Neural cell (in vitro differentiated cells): ENCODE data around the gene SQSTM1. TPM values are rescaled to one million over a fixed set of nuclear protein-coding genes. Genes with fewer than 3 reads are reported as not detected.

ENCODE experiments used
- H2AFZ ChIP-seq: fragments of 200-600, 300-800 bp; sonication (generic), shearing (Covaris generic); 2 replicates; pipeline ENCODE4 v1.6.0; 2014; ENCODE audit warnings: low read depth, mild to moderate bottlenecking, antibody characterized with exemption, low read length, moderate library complexity
- H3F3A ChIP-seq: fragments of 200-600 bp; shearing (Covaris generic); 2 replicates; pipeline ENCODE4 v1.6.1; 2016; ENCODE audit warnings: mild to moderate bottlenecking, moderate library complexity, mixed read lengths, antibody characterized with exemption, low read length; ENCODE audit not compliant: insufficient read depth, poor library complexity, severe bottlenecking
- H3K27ac ChIP-seq: fragments of 200-600, 300-800 bp; sonication (generic), shearing (Covaris generic); 2 replicates; pipeline ENCODE4 v1.5.1; 2014; ENCODE audit warnings: mild to moderate bottlenecking, low read length, moderate library complexity
- H3K27me3 ChIP-seq: fragments of 300-800, 200-600 bp; sonication (generic), shearing (Covaris generic); 2 replicates; pipeline ENCODE4 v1.6.0; 2014; ENCODE audit warnings: mild to moderate bottlenecking, low read depth, low read length, moderate library complexity; ENCODE audit not compliant: insufficient read depth
- H3K36me3 ChIP-seq: fragments of 300-800, 200-600 bp; sonication (generic), shearing (Covaris generic); 2 replicates; pipeline ENCODE4 v1.5.1; 2014; ENCODE audit warnings: mild to moderate bottlenecking, antibody characterized with exemption, low read length, moderate library complexity; ENCODE audit not compliant: insufficient read depth
- H3K4me2 ChIP-seq: fragments of 300-800, 200-600 bp; sonication (generic), shearing (Covaris generic); 2 replicates; pipeline ENCODE4 v1.6.0; 2014; ENCODE audit warnings: mild to moderate bottlenecking, low read length
- H3K4me3 ChIP-seq: fragments of 300-800, 200-600 bp; sonication (generic), shearing (Covaris generic); 2 replicates; pipeline ENCODE4 v1.5.1; 2014; ENCODE audit warnings: mild to moderate bottlenecking, low read length, moderate library complexity
- H3K79me2 ChIP-seq: fragments of 200-600 bp; shearing (Covaris generic); replicated peaks from 2 replicates; pipeline ENCODE4 v1.6.0; 2014; ENCODE audit warnings: mild to moderate bottlenecking, low read length, moderate library complexity; ENCODE audit not compliant: insufficient read depth
- H3K9ac ChIP-seq: fragments of 300-800, 200-600 bp; sonication (generic), shearing (Covaris generic); 2 replicates; pipeline ENCODE4 v1.6.1; 2016; ENCODE audit warnings: mild to moderate bottlenecking, low read length, mixed read lengths
- H3K9me2 ChIP-seq: fragments of 200-600 bp; shearing (Covaris generic); 2 replicates; pipeline ENCODE4 v1.6.1; 2016; ENCODE audit warnings: mild to moderate bottlenecking, low read length, mixed read lengths; ENCODE audit not compliant: insufficient read depth
- H3K9me3 ChIP-seq: fragments of 200-600, 300-800 bp; sonication (generic), shearing (Covaris generic); 2 replicates; pipeline ENCODE4 v1.6.1; 2016; ENCODE audit warnings: mild to moderate bottlenecking, mixed run types, low read length, moderate library complexity, mixed read lengths
- H4K20me1 ChIP-seq: fragments of 200-600 bp; shearing (Covaris generic); 2 replicates; pipeline ENCODE4 v1.6.1; 2016; ENCODE audit warnings: mild to moderate bottlenecking, mixed run types; ENCODE audit not compliant: insufficient read depth
- EP300 ChIP-seq: fragments of 450-650 bp; conservative IDR thresholded peaks from 2 replicates; pipeline ENCODE4 v1.6.1; 2014; ENCODE audit warnings: antibody characterized with exemption, mild to moderate bottlenecking, moderate library complexity; ENCODE audit not compliant: poor library complexity, severe bottlenecking
- EZH2 ChIP-seq: fragments of 200-600, 300-800 bp; shearing (Covaris generic), sonication (generic); IDR thresholded peaks from 2 replicates; pipeline ENCODE4 v1.6.1; 2014; ENCODE audit warnings: antibody characterized with exemption, low read length, borderline replicate concordance, mild to moderate bottlenecking; ENCODE audit not compliant: insufficient read depth, poor library complexity, severe bottlenecking
- MXI1 ChIP-seq: fragments of 450-650 bp; conservative IDR thresholded peaks from 2 replicates; pipeline ENCODE4 v1.6.1; 2014; ENCODE audit warnings: antibody characterized with exemption, mild to moderate bottlenecking; ENCODE audit not compliant: poor library complexity, severe bottlenecking
- POLR2AphosphoS5 ChIP-seq: IDR thresholded peaks from 2 replicates; pipeline ENCODE4 v1.6.1; 2012
- RAD21 ChIP-seq: fragments of 450-650 bp; conservative IDR thresholded peaks from 2 replicates; pipeline ENCODE4 v1.6.1; 2014; ENCODE audit warnings: antibody characterized with exemption, mild to moderate bottlenecking, moderate library complexity
- SMC3 ChIP-seq: fragments of 450-650 bp; conservative IDR thresholded peaks from 2 replicates; pipeline ENCODE4 v1.6.1; 2014; ENCODE audit warnings: antibody characterized with exemption, mild to moderate bottlenecking, moderate library complexity; ENCODE audit not compliant: poor library complexity
- TAF1 ChIP-seq: IDR thresholded peaks from 2 replicates; pipeline ENCODE4 v1.6.1; 2012; ENCODE audit warnings: low read depth
- polyA plus RNA-seq: library from polyadenylated mRNA; depleted of rRNA; stranded (reverse); fragments of >200 nt; gene quantifications from 2 replicates; pipeline ENCODE4 v1.2.3, GENCODE V29; 2014
- TF ChIP-seq, protein P1 (sequence below): fragments of 450-650 bp; IDR thresholded peaks from 2 replicates; pipeline ENCODE4 v1.5.1; 2014; ENCODE audit warnings: antibody characterized with exemption, mild to moderate bottlenecking, moderate library complexity; ENCODE audit not compliant: poor library complexity, severe bottlenecking
- TF ChIP-seq, protein P2 (sequence below): IDR thresholded peaks from 2 replicates; pipeline ENCODE4 v1.6.1; 2012; ENCODE audit warnings: borderline replicate concordance

The SQSTM1 gene
- polyA plus RNA-seq, 1 donor from 2014 or later: 64.5 TPM

- no peaks in the 10 kb centered on the region for H3K9me2 ChIP-seq
- no peak overlapping the region for H3K9ac ChIP-seq
- H3K27me3 ChIP-seq: no peaks in the 10 kb centered on the region
- peaks cover 6% of the 10 kb centered on the region for H3K36me3 ChIP-seq
- no peak for TF ChIP-seq SMC3
- TF ChIP-seq EP300: no peak
- TF ChIP-seq TAF1: no peak
- H4K20me1 ChIP-seq: no peaks in the 10 kb centered on the region
- H3K4me2 ChIP-seq: no peak overlapping the region
- no peaks in the 10 kb centered on the region for H3F3A ChIP-seq
- H2AFZ ChIP-seq: no peak overlapping the region
- H3K9me3 ChIP-seq: no peaks in the 10 kb centered on the region
- no peaks in the 10 kb centered on the region for H3K79me2 ChIP-seq
- no peak overlapping the region for H3K27ac ChIP-seq
- H3K4me3 ChIP-seq: no peak overlapping the region
Measured at GRCh38 chr5:179869101-179869500, 48.4 kb downstream of the SQSTM1 start.

- no peak overlapping the region for H3K27ac ChIP-seq
- TF ChIP-seq, protein P1, sequence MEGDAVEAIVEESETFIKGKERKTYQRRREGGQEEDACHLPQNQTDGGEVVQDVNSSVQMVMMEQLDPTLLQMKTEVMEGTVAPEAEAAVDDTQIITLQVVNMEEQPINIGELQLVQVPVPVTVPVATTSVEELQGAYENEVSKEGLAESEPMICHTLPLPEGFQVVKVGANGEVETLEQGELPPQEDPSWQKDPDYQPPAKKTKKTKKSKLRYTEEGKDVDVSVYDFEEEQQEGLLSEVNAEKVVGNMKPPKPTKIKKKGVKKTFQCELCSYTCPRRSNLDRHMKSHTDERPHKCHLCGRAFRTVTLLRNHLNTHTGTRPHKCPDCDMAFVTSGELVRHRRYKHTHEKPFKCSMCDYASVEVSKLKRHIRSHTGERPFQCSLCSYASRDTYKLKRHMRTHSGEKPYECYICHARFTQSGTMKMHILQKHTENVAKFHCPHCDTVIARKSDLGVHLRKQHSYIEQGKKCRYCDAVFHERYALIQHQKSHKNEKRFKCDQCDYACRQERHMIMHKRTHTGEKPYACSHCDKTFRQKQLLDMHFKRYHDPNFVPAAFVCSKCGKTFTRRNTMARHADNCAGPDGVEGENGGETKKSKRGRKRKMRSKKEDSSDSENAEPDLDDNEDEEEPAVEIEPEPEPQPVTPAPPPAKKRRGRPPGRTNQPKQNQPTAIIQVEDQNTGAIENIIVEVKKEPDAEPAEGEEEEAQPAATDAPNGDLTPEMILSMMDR: no peak
- TF ChIP-seq EZH2: no peak
Measured at GRCh38 chr5:179869641-179870402, 49.1 kb downstream of the SQSTM1 start.

GRCh38 chr5:179870403-179870903 is 49.7 kb downstream of the SQSTM1 start:
- TF ChIP-seq SMC3 (no peak), RAD21 (no peak), EZH2 (no peak), EP300 (no peak), TAF1 (no peak), POLR2AphosphoS5 (no peak), MXI1 (no peak)
- TF ChIP-seq, protein P2, sequence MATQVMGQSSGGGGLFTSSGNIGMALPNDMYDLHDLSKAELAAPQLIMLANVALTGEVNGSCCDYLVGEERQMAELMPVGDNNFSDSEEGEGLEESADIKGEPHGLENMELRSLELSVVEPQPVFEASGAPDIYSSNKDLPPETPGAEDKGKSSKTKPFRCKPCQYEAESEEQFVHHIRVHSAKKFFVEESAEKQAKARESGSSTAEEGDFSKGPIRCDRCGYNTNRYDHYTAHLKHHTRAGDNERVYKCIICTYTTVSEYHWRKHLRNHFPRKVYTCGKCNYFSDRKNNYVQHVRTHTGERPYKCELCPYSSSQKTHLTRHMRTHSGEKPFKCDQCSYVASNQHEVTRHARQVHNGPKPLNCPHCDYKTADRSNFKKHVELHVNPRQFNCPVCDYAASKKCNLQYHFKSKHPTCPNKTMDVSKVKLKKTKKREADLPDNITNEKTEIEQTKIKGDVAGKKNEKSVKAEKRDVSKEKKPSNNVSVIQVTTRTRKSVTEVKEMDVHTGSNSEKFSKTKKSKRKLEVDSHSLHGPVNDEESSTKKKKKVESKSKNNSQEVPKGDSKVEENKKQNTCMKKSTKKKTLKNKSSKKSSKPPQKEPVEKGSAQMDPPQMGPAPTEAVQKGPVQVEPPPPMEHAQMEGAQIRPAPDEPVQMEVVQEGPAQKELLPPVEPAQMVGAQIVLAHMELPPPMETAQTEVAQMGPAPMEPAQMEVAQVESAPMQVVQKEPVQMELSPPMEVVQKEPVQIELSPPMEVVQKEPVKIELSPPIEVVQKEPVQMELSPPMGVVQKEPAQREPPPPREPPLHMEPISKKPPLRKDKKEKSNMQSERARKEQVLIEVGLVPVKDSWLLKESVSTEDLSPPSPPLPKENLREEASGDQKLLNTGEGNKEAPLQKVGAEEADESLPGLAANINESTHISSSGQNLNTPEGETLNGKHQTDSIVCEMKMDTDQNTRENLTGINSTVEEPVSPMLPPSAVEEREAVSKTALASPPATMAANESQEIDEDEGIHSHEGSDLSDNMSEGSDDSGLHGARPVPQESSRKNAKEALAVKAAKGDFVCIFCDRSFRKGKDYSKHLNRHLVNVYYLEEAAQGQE: no peak
- TF ChIP-seq, protein P1: no peak
- Histone ChIP-seq H3K4me3 (no peak overlapping the region), H3K9me3 (no peaks in the 10 kb centered on the region), H3K27me3 (no peaks in the 10 kb centered on the region), H3K79me2 (no peaks in the 10 kb centered on the region), H3K9me2 (no peaks in the 10 kb centered on the region), H3F3A (no peaks in the 10 kb centered on the region), H2AFZ (no peak overlapping the region), H3K9ac (no peak overlapping the region), H3K36me3 (peaks cover 6% of the 10 kb centered on the region), H3K27ac (no peak overlapping the region), H4K20me1 (no peaks in the 10 kb centered on the region), H3K4me2 (no peak overlapping the region)

More at GRCh38 chr5:179869641-179870402, 49.1 kb downstream of the SQSTM1 start:
- Histone ChIP-seq H3K9me3 (no peaks in the 10 kb centered on the region), H3K9me2 (no peaks in the 10 kb centered on the region), H3K4me3 (no peak overlapping the region), H3K36me3 (peaks cover 6% of the 10 kb centered on the region), H3K27me3 (no peaks in the 10 kb centered on the region), H3K9ac (no peak overlapping the region), H3K79me2 (no peaks in the 10 kb centered on the region), H3K4me2 (no peak overlapping the region), H4K20me1 (no peaks in the 10 kb centered on the region), H2AFZ (no peak overlapping the region), H3F3A (no peaks in the 10 kb centered on the region)
